Ovary (tissue), 3 donors: Measurements from ENCODE around the gene LUZP2.

ENCODE experiments used
- EP300 ChIP-seq: sonication (generic); formaldehyde crosslinking; IDR thresholded peaks from one replicate; pipeline ENCODE4 v1.6.1; 2017; ENCODE audit warnings: antibody characterized with exemption
- POLR2A ChIP-seq: fragments of 450-650 bp; IDR thresholded peaks from one replicate; pipeline ENCODE4 v1.6.1; 2017; ENCODE audit warnings: antibody characterized with exemption, mild to moderate bottlenecking, moderate library complexity
- TF ChIP-seq, protein P1 (sequence below), 3 donors: fragments of 450-650 bp in 2 of 3; fragments of 200-600 bp in 1 of 3; IDR thresholded peaks; one replicate each; pipeline versions ENCODE4 v1.5.1 to v1.8.0; 2016 to 2022; ENCODE audit warnings: antibody characterized with exemption in 3 of 3, mild to moderate bottlenecking in 1 of 3
- donor health status: DM: no; HTN: no; CAD: no.

- TF ChIP-seq, protein P1, sequence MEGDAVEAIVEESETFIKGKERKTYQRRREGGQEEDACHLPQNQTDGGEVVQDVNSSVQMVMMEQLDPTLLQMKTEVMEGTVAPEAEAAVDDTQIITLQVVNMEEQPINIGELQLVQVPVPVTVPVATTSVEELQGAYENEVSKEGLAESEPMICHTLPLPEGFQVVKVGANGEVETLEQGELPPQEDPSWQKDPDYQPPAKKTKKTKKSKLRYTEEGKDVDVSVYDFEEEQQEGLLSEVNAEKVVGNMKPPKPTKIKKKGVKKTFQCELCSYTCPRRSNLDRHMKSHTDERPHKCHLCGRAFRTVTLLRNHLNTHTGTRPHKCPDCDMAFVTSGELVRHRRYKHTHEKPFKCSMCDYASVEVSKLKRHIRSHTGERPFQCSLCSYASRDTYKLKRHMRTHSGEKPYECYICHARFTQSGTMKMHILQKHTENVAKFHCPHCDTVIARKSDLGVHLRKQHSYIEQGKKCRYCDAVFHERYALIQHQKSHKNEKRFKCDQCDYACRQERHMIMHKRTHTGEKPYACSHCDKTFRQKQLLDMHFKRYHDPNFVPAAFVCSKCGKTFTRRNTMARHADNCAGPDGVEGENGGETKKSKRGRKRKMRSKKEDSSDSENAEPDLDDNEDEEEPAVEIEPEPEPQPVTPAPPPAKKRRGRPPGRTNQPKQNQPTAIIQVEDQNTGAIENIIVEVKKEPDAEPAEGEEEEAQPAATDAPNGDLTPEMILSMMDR (IDR thresholded peaks at IDR 0.05) = no peak
- TF ChIP-seq POLR2A = no peak
- no peak for TF ChIP-seq EP300
These were observed 5.6 kb downstream of the LUZP2 start for GRCh38 chr11:24502425-24502824.
